ENCODE data around the gene TYSND1.
"Not testable (repeated sequence)": the region's sequence is repeated elsewhere in the genome, so short reads cannot be mapped to it uniquely, and the experiment has no call there.

The TYSND1 gene

GRCh38 chr10:70146489-70147258, at the start of gene TYSND1:
TYSND1 (minus strand) TSS chr10:70146700; CDS start chr10:70146586, 114 bp downstream.
- peak; percentile 90 to 98 (median 93) for DNase-seq

- no peak for DNase-seq
These were observed 46.9 kb upstream of the TYSND1 start for GRCh38 chr10:70193391-70193844.

GRCh38 chr10:70192326-70192968, 45.9 kb upstream of the TYSND1 start:
- DNase-seq = no peak

- DNase-seq = no peak
These were observed 45.4 kb upstream of the TYSND1 start for GRCh38 chr10:70191972-70192305.

GRCh38 chr10:70191161-70191971, 44.9 kb upstream of the TYSND1 start:
- no peak for DNase-seq

- no peak for DNase-seq
These were observed 44.1 kb upstream of the TYSND1 start for GRCh38 chr10:70190581-70190980.

- no peak for DNase-seq
These were observed 43.6 kb upstream of the TYSND1 start for GRCh38 chr10:70190102-70190501.

- no peak for DNase-seq
These were observed 42.3 kb upstream of the TYSND1 start for GRCh38 chr10:70188768-70189167.

- no peak for DNase-seq
These were observed 40.1 kb upstream of the TYSND1 start for GRCh38 chr10:70186571-70186970.

GRCh38 chr10:70186090-70186489, 39.6 kb upstream of the TYSND1 start:
- DNase-seq = no peak

GRCh38 chr10:70183304-70183703, 36.8 kb upstream of the TYSND1 start:
- no peak for DNase-seq

- DNase-seq = not testable (repeated sequence)
These were observed 32.7 kb upstream of the TYSND1 start for GRCh38 chr10:70179209-70179608.

- no peak for DNase-seq
These were observed 31.7 kb upstream of the TYSND1 start for GRCh38 chr10:70178139-70178725.

- no peak for DNase-seq
These were observed 29.9 kb upstream of the TYSND1 start for GRCh38 chr10:70176441-70176840.

GRCh38 chr10:70175516-70175915, 29.0 kb upstream of the TYSND1 start:
- no peak for DNase-seq

- peak in 1 of 3 experiments; percentile 1 for DNase-seq
These were observed 27.7 kb upstream of the TYSND1 start for GRCh38 chr10:70174058-70174741.

- peak in 2 of 3 experiments; percentile 4 to 49 for DNase-seq
These were observed 23.3 kb upstream of the TYSND1 start for GRCh38 chr10:70169649-70170364.

- DNase-seq = no peak
These were observed 22.5 kb upstream of the TYSND1 start for GRCh38 chr10:70169011-70169410.

GRCh38 chr10:70167246-70167645, 20.7 kb upstream of the TYSND1 start:
- DNase-seq = no peak

- DNase-seq = no peak
These were observed 19.9 kb upstream of the TYSND1 start for GRCh38 chr10:70166394-70166793.

- no peak for DNase-seq
These were observed 17.7 kb upstream of the TYSND1 start for GRCh38 chr10:70164163-70164562.

- DNase-seq = no peak
These were observed 16.9 kb upstream of the TYSND1 start for GRCh38 chr10:70163448-70163847.

Measured in NCI-H1417 (cell line).